Gastrocnemius medialis (tissue), 4 donors: ENCODE results near the gene TINAG. TPM values are rescaled to one million over a fixed set of nuclear protein-coding genes. Genes with fewer than 3 reads are reported as not detected.

Source experiments
- ATAC-seq, 2 donors: fragments of 150-250 bp; one replicate each; pipeline ENCODE4 v1.9.1; 2016
- DNase-seq, 2 donors: peaks; one replicate each; pipeline ENCODE4 v3.0.0-alpha.2; 2019
- H3K27ac ChIP-seq, 4 donors: fragments of 200-600 bp; sonication (generic); 1 replicate in 1 of 4; 2 replicates in 3 of 4; pipeline ENCODE4 v1.5.1; 2016 to 2018; ENCODE audit warnings: mild to moderate bottlenecking in 2 of 4, moderate library complexity in 1 of 4
- H3K27me3 ChIP-seq, 3 donors: fragments of 200-600 bp; sonication (generic) in 2 of 3; 1 replicate in 1 of 3; 2 replicates in 2 of 3; pipeline versions ENCODE4 v1.5.1 to v1.6.0; 2016 to 2019; ENCODE audit warnings: mild to moderate bottlenecking in 1 of 3, moderate library complexity in 1 of 3
- H3K36me3 ChIP-seq, 2 donors: fragments of 200-600 bp; sonication (generic) in 1 of 2; one replicate each; pipeline ENCODE4 v1.5.1; 2017 to 2018
- H3K4me1 ChIP-seq, 2 donors: fragments of 200-600 bp; sonication (generic) in 1 of 2; one replicate each; pipeline ENCODE4 v1.5.1; 2016 to 2017; ENCODE audit warnings: mild to moderate bottlenecking in 2 of 2
- H3K4me3 ChIP-seq, 4 donors: fragments of 200-600 bp; sonication (generic) in 3 of 4; 1 replicate in 1 of 4; 2 replicates in 3 of 4; pipeline ENCODE4 v1.5.1; 2016 to 2019; ENCODE audit warnings: mild to moderate bottlenecking in 2 of 4
- H3K9me3 ChIP-seq, 3 donors: fragments of 200-600 bp; sonication (generic) in 2 of 3; 1 replicate in 1 of 3; 2 replicates in 2 of 3; pipeline ENCODE4 v1.5.1; 2016 to 2019
- POLR2A ChIP-seq, 2 donors: fragments of 450-650 bp; IDR thresholded peaks; one replicate each; pipeline ENCODE4 v1.6.1; 2017; ENCODE audit warnings: antibody characterized with exemption in 2 of 2, mild to moderate bottlenecking in 2 of 2, moderate library complexity in 2 of 2
- in situ Hi-C, 4 donors: fragments of 200-750 bp; cut with MboI; loops; one replicate each; pipeline versions ENCODE4 v1.15.0 to v1.8.0; 2017; ENCODE audit warnings: low sequenced_read_pairs in 4 of 4
- intact Hi-C: fragments of 100-400 bp; cut with DNase I; formaldehyde crosslinking; loops from one replicate; pipeline ENCODE4 v1.15.1; 2023; ENCODE audit warnings: low total_unique reads
- total RNA-seq, 4 donors: library from RNA; depleted of rRNA; stranded (reverse); fragments of >200 nt; gene quantifications; one replicate each; pipeline versions ENCODE4 v1.1.0 to v1.2.3, GENCODE V29; 2016
- TF ChIP-seq, protein P1 (sequence below), 5 experiments: fragments of 450-650 bp in 3 of 5; fragments of 200-600 bp in 2 of 5; sonication (generic) in 2 of 5; IDR thresholded peaks in 4 of 5; conservative IDR thresholded peaks in 1 of 5; 1 replicate in 4 of 5; 2 replicates in 1 of 5; pipeline ENCODE4 v1.5.1; 2016 to 2019; ENCODE audit warnings: antibody characterized with exemption in 5 of 5, mild to moderate bottlenecking in 3 of 5, moderate library complexity in 3 of 5

TINAG gene
- total RNA-seq, 4 donors from 2014 or later = 0.36 to 0.78 (median 0.41) TPM; not detected in 1

DNA sequence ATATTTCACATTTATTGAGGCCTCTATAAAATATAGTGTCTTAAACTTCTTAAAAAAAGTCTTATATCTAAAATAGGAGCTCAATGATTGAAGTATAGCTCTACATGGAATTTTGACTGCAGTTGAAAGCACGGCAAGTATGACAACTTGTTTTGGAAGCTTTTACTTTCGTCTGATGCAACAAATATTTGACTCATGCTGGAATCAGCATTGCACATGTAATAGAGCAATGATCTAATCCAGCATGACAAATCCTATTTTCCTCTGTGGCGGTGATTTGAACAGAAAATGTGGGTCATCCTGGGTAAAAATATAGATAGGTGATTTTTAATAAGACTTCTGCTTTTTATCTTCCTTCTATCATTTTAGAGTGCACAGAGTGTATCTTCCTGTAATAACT, 111.6 kb downstream of the TINAG start:
- Histone ChIP-seq H3K36me3 (no peaks in the 10 kb centered on the region), H3K4me3 (no peak overlapping the region), H3K27ac (no peak overlapping the region), H3K27me3 (no peaks in the 10 kb centered on the region), H3K4me1 (no peaks in the 10 kb centered on the region), H3K9me3 (no peaks in the 10 kb centered on the region)
- no peak for TF ChIP-seq POLR2A (IDR thresholded peaks at IDR 0.05)
- TF ChIP-seq, protein P1, sequence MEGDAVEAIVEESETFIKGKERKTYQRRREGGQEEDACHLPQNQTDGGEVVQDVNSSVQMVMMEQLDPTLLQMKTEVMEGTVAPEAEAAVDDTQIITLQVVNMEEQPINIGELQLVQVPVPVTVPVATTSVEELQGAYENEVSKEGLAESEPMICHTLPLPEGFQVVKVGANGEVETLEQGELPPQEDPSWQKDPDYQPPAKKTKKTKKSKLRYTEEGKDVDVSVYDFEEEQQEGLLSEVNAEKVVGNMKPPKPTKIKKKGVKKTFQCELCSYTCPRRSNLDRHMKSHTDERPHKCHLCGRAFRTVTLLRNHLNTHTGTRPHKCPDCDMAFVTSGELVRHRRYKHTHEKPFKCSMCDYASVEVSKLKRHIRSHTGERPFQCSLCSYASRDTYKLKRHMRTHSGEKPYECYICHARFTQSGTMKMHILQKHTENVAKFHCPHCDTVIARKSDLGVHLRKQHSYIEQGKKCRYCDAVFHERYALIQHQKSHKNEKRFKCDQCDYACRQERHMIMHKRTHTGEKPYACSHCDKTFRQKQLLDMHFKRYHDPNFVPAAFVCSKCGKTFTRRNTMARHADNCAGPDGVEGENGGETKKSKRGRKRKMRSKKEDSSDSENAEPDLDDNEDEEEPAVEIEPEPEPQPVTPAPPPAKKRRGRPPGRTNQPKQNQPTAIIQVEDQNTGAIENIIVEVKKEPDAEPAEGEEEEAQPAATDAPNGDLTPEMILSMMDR (IDR thresholded peaks at IDR 0.05 in 4 of 5, conservative IDR thresholded peaks at IDR 0.05 in 1 of 5) = no peak
- ATAC-seq = peak in 1 of 2 donors; percentile 56
- DNase-seq = no peak
- intact Hi-C loops = no loop called here
- in situ Hi-C loops = no loop called here

DNA sequence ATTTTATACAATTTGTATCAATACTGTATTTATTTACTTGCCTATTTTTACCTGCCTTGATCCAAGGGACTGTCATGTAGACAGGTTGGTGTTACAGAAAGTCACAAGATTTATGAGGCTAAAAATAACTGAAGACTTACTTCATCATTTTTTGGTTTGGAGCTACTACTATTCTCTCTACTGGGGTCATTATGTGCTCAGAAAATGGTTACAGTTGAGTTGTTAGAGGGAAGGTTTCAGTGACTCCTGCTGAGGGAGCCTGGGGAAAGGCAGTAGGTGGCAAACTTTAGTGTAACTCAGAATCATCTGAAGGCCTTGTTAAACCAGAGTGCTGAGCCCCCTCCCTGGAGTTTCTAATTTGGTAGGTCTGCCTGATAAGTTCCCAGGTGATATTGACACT, 118.8 kb downstream of the TINAG start:
- Histone ChIP-seq H3K27ac (no peak overlapping the region), H3K9me3 (no peaks in the 10 kb centered on the region), H3K4me1 (no peaks in the 10 kb centered on the region), H3K36me3 (no peaks in the 10 kb centered on the region), H3K4me3 (no peak overlapping the region), H3K27me3 (no peaks in the 10 kb centered on the region)
- TF ChIP-seq, protein P1 (IDR thresholded peaks at IDR 0.05 in 4 of 5, conservative IDR thresholded peaks at IDR 0.05 in 1 of 5) = no peak
- no peak for TF ChIP-seq POLR2A (IDR thresholded peaks at IDR 0.05)
- intact Hi-C loops (no loop called here), in situ Hi-C loops (no loop called here)
- DNase-seq (no peak), ATAC-seq (no peak)

GRCh38 chr6:54427396-54427937, 119.2 kb downstream of the TINAG start:
- Histone ChIP-seq H3K27ac (no peak overlapping the region), H3K27me3 (no peaks in the 10 kb centered on the region), H3K4me1 (no peaks in the 10 kb centered on the region), H3K36me3 (no peaks in the 10 kb centered on the region), H3K9me3 (no peaks in the 10 kb centered on the region), H3K4me3 (no peak overlapping the region)
- in situ Hi-C loops (no loop called here), intact Hi-C loops (no loop called here)
- ATAC-seq = no peak
- TF ChIP-seq, protein P1 (IDR thresholded peaks at IDR 0.05 in 4 of 5, conservative IDR thresholded peaks at IDR 0.05 in 1 of 5) = no peak
- TF ChIP-seq POLR2A (IDR thresholded peaks at IDR 0.05) = no peak
- no peak for DNase-seq

DNA sequence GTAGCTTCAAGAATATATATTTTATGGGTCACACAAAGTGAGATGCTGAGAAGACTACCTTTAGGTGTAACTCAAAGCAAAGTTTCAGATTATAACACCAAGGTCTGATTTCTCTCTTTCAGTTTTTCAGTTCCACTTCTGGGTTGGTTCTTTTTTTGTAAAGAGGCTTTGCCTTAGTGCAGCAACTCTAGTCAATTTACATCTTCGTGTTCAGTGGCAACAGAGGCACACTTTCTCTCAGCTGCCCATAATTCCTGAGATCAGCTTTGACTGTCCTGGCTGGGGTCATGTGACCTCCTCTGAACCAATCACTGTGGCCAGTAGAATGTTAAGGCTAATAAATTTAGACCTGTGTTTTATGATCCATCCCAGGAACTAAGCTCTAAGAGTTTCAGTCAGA, 120.2 kb downstream of the TINAG start:
- no peak for TF ChIP-seq POLR2A (IDR thresholded peaks at IDR 0.05)
- TF ChIP-seq, protein P1 (IDR thresholded peaks at IDR 0.05 in 4 of 5, conservative IDR thresholded peaks at IDR 0.05 in 1 of 5) = no peak
- ATAC-seq = no peak
- H3K4me3 ChIP-seq = no peak overlapping the region
- intact Hi-C loops = no loop called here
- no peaks in the 10 kb centered on the region for H3K4me1 ChIP-seq
- in situ Hi-C loops = no loop called here
- no peak overlapping the region for H3K27ac ChIP-seq
- no peaks in the 10 kb centered on the region for H3K9me3 ChIP-seq
- DNase-seq = no peak
- H3K36me3 ChIP-seq = no peaks in the 10 kb centered on the region
- H3K27me3 ChIP-seq = no peaks in the 10 kb centered on the region

GRCh38 chr6:54431466-54431865, 123.2 kb downstream of the TINAG start:
- Histone ChIP-seq H3K27ac (no peak overlapping the region), H3K4me3 (no peak overlapping the region), H3K27me3 (no peaks in the 10 kb centered on the region), H3K4me1 (no peaks in the 10 kb centered on the region), H3K9me3 (no peaks in the 10 kb centered on the region), H3K36me3 (no peaks in the 10 kb centered on the region)
- in situ Hi-C loops = no loop called here
- no peak for TF ChIP-seq POLR2A (IDR thresholded peaks at IDR 0.05)
- TF ChIP-seq, protein P1 (IDR thresholded peaks at IDR 0.05 in 4 of 5, conservative IDR thresholded peaks at IDR 0.05 in 1 of 5) = no peak
- intact Hi-C loops = no loop called here
- DNase-seq (no peak), ATAC-seq (no peak)
